HEK293 (cell line): ENCODE data around the gene CISD2.

Experiments
- CTCF ChIA-PET: fragments of 350-600 bp; formaldehyde crosslinking; extraction: SDS; loops from one replicate; lab custom pipeline; 2021; ENCODE audit warnings: antibody characterized with exemption; lab: Yijun Ruan, JAX
- POLR2A ChIA-PET: fragments of 300-600 bp; formaldehyde crosslinking; extraction: SDS; loops from one replicate; lab custom pipeline; 2020; ENCODE audit warnings: antibody characterized with exemption, inconsistent platforms; lab: Yijun Ruan, JAX
- H3K27ac ChIP-seq: fragments of 200-500 bp; sonication (Bioruptor generic); 2 replicates; pipeline ENCODE4 v1.5.1; 2014; ENCODE audit warnings: low read depth, low read length, control low read depth, inconsistent platforms; ENCODE audit errors: extremely low read depth
- H3K36me3 ChIP-seq, 2 experiments: fragments of 200-500 bp in 1 of 2; sonication (Bioruptor generic) in 1 of 2; 1 replicate in 1 of 2; 2 replicates in 1 of 2; pipeline ENCODE4 v1.5.1; 2014 to 2017; ENCODE audit warnings: inconsistent platforms in 2 of 2, low read length in 2 of 2; ENCODE audit not compliant: control insufficient read depth in 2 of 2, insufficient read depth in 1 of 2
- H3K4me1 ChIP-seq: fragments of 200-500 bp; sonication (Bioruptor generic); 2 replicates; pipeline ENCODE4 v1.5.1; 2014; ENCODE audit warnings: mild to moderate bottlenecking, low read length, inconsistent platforms; ENCODE audit not compliant: control insufficient read depth, insufficient read depth
- H3K4me3 ChIP-seq: 2 replicates; pipeline ENCODE4 v1.5.1; 2011; ENCODE audit warnings: low read depth, mild to moderate bottlenecking, control low read depth, low read length, moderate library complexity
- H3K9me3 ChIP-seq: fragments of 200-500 bp; sonication (Bioruptor generic); 2 replicates; pipeline ENCODE4 v1.5.1; 2014; ENCODE audit warnings: low read depth, low read length, inconsistent platforms; ENCODE audit not compliant: control insufficient read depth, insufficient read depth
- BCL11B ChIP-seq: fragments of 450-650 bp; formaldehyde crosslinking; IDR thresholded peaks from 2 replicates; pipeline ENCODE4 v1.5.1; 2016; ENCODE audit warnings: low read depth, missing biosample characterization, missing genetic modification characterization
- HOXA7 ChIP-seq: sonication (generic); formaldehyde crosslinking; IDR thresholded peaks from 2 replicates; pipeline ENCODE4 v1.8.1; 2022; ENCODE audit warnings: missing genetic modification reagents, borderline replicate concordance
- HOXD13 ChIP-seq: sonication (generic); formaldehyde crosslinking; IDR thresholded peaks from 2 replicates; pipeline ENCODE4 v1.8.0; 2022; ENCODE audit warnings: missing genetic modification reagents, borderline replicate concordance
- KLF1 ChIP-seq: fragments of 450-650 bp; formaldehyde crosslinking; IDR thresholded peaks from 2 replicates; pipeline ENCODE4 v1.5.1; 2016; ENCODE audit warnings: missing biosample characterization, missing genetic modification characterization
- MEIS1 ChIP-seq: sonication (generic); formaldehyde crosslinking; IDR thresholded peaks from 2 replicates; pipeline ENCODE4 v1.8.1; 2022; ENCODE audit warnings: missing genetic modification reagents, mild to moderate bottlenecking, borderline replicate concordance
- OVOL3 ChIP-seq: fragments of 450-650 bp; formaldehyde crosslinking; IDR thresholded peaks from 2 replicates; pipeline ENCODE4 v1.5.1; 2016; ENCODE audit warnings: missing biosample characterization, missing genetic modification characterization
- ZNF155 ChIP-seq: fragments of 450-650 bp; formaldehyde crosslinking; IDR thresholded peaks from 2 replicates; pipeline ENCODE4 v1.5.1; 2016; ENCODE audit warnings: missing biosample characterization, missing genetic modification characterization
- ZNF174 ChIP-seq: fragments of 450-650 bp; formaldehyde crosslinking; IDR thresholded peaks from 2 replicates; pipeline ENCODE4 v1.5.0; 2017; ENCODE audit warnings: missing biosample characterization, mild to moderate bottlenecking, missing genetic modification characterization
- ZNF335 ChIP-seq: fragments of 450-650 bp; formaldehyde crosslinking; conservative IDR thresholded peaks from 2 replicates; pipeline ENCODE4 v1.5.1; 2016; ENCODE audit warnings: missing biosample characterization, missing genetic modification characterization
- ZNF48 ChIP-seq: fragments of 450-650 bp; formaldehyde crosslinking; IDR thresholded peaks from 2 replicates; pipeline ENCODE4 v1.5.1; 2016; ENCODE audit warnings: missing biosample characterization, missing genetic modification characterization
- ZNF514 ChIP-seq: fragments of 450-650 bp; formaldehyde crosslinking; IDR thresholded peaks from 2 replicates; pipeline ENCODE4 v1.5.1; 2016; ENCODE audit warnings: missing biosample characterization, missing genetic modification characterization
- ZNF529 ChIP-seq: fragments of 450-650 bp; formaldehyde crosslinking; IDR thresholded peaks from 2 replicates; pipeline ENCODE4 v1.5.1; 2017; ENCODE audit warnings: missing genetic modification characterization, missing biosample characterization; ENCODE audit not compliant: insufficient replicate concordance
- ZNF530 ChIP-seq: fragments of 450-650 bp; formaldehyde crosslinking; IDR thresholded peaks from 2 replicates; pipeline ENCODE4 v1.5.1; 2016; ENCODE audit warnings: low read depth, missing biosample characterization, missing genetic modification characterization
- ZNF549 ChIP-seq: fragments of 450-650 bp; IDR thresholded peaks from 2 replicates; pipeline ENCODE4 v1.5.1; 2018; ENCODE audit warnings: missing biosample characterization, missing genetic modification characterization, mild to moderate bottlenecking, inconsistent platforms, moderate library complexity
- ZNF555 ChIP-seq: fragments of 450-650 bp; formaldehyde crosslinking; conservative IDR thresholded peaks from 2 replicates; pipeline ENCODE4 v1.5.1; 2017; ENCODE audit warnings: missing biosample characterization, mild to moderate bottlenecking, missing genetic modification characterization, inconsistent platforms
- ZNF654 ChIP-seq: fragments of 450-650 bp; formaldehyde crosslinking; IDR thresholded peaks from 2 replicates; pipeline ENCODE4 v1.5.1; 2016; ENCODE audit warnings: low read depth, missing biosample characterization, missing genetic modification characterization
- ZNF664 ChIP-seq: fragments of 450-650 bp; formaldehyde crosslinking; IDR thresholded peaks from 2 replicates; pipeline ENCODE4 v1.5.1; 2016; ENCODE audit warnings: missing biosample characterization, missing genetic modification characterization
- ZNF791 ChIP-seq: fragments of 450-650 bp; formaldehyde crosslinking; IDR thresholded peaks from 2 replicates; pipeline ENCODE4 v1.5.1; 2016; ENCODE audit warnings: missing biosample characterization, missing genetic modification characterization
- ZNF830 ChIP-seq: fragments of 450-650 bp; IDR thresholded peaks from 2 replicates; pipeline ENCODE4 v1.5.0; 2018; ENCODE audit warnings: missing biosample characterization, missing genetic modification characterization, low read depth, mild to moderate bottlenecking, moderate library complexity
- ZNF843 ChIP-seq: fragments of 450-650 bp; formaldehyde crosslinking; IDR thresholded peaks from 2 replicates; pipeline ENCODE4 v1.5.1; 2016; ENCODE audit warnings: missing biosample characterization, missing genetic modification characterization
- TF ChIP-seq, protein P1 (sequence below): fragments of 450-650 bp; formaldehyde crosslinking; IDR thresholded peaks from 2 replicates; pipeline ENCODE4 v1.5.1; 2016; ENCODE audit warnings: missing biosample characterization, missing genetic modification characterization
- TF ChIP-seq, protein P2 (sequence below): fragments of 450-650 bp; formaldehyde crosslinking; IDR thresholded peaks from 2 replicates; pipeline ENCODE4 v1.5.1; 2016; ENCODE audit warnings: missing biosample characterization, missing genetic modification characterization
- TF ChIP-seq, protein P3 (sequence below): fragments of 450-650 bp; formaldehyde crosslinking; conservative IDR thresholded peaks from 2 replicates; pipeline ENCODE4 v1.5.1; 2016; ENCODE audit warnings: low read depth, missing biosample characterization, missing genetic modification characterization
- TF ChIP-seq, protein P4 (sequence below): fragments of 450-650 bp; formaldehyde crosslinking; IDR thresholded peaks from 2 replicates; pipeline ENCODE4 v1.5.1; 2016; ENCODE audit warnings: missing biosample characterization, missing genetic modification characterization
- TF ChIP-seq, protein P5 (sequence below): fragments of 450-650 bp; IDR thresholded peaks from 2 replicates; pipeline ENCODE4 v1.5.1; 2018; ENCODE audit warnings: missing biosample characterization, mild to moderate bottlenecking, missing genetic modification characterization
- TF ChIP-seq, protein P6 (sequence below): fragments of 450-650 bp; formaldehyde crosslinking; IDR thresholded peaks from 2 replicates; pipeline ENCODE4 v1.5.1; 2017; ENCODE audit warnings: missing biosample characterization, missing genetic modification characterization

The CISD2 gene

DNA sequence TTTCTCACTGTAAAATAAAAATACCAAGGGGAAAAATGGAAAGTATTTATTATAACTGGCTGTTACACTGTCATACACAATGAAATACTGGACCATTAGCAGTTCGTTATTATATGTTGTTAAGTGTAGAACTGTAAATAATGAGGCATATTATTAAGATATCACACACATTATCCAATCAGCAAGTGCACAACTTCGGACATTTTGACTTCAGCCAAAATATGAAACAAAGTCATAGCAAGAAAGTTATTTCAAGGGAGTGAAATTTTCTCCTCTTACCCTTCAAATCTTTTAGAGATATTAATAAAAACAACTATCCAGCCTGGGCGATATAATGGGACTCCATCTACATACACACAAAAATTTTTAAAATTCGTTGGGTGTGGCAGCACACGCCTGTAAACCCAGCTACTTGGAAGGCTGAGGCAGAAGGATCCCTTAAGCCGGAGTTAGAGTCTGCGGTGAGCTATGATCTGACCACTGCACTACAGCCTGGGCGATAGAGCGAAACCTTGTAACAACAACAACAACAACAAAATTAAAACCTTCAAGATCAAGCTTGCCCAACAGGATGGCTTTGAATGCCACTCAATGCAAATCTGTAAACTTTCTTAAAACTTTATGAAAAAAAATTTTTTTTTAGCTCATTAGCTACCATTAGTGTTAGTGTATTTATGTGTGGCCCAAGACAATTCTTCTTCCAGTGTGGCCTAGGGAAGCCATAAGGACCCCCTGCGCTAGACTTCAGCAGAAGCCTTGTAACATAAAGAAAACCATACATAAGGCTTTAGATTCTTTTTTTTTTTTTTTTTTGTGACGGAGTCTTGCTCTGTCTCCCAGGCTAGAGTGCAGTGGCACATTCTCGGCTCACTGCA lies 1.3 kb upstream of the CISD2 start:
- CTCF ChIA-PET: interaction anchor here (0.7 kb wide), 1 partner anchor 571 kb away, joined by 3 read pairs; no protein-coding TSS in a partner anchor
- POLR2A ChIA-PET: interaction anchor here (0.7 to 2.4 kb wide), 2 partner anchors 40 kb away, joined by 3 to 61 read pairs; partner anchors contain the start of gene UBE2D3
- TF ChIP-seq ZNF48 (tag by site-specific recombination): no peak
- TF ChIP-seq ZNF155 (tag by site-specific recombination): no peak
- no peak for TF ChIP-seq MEIS1
- TF ChIP-seq ZNF549 (tag by site-specific recombination): no peak
- TF ChIP-seq, protein P1, sequence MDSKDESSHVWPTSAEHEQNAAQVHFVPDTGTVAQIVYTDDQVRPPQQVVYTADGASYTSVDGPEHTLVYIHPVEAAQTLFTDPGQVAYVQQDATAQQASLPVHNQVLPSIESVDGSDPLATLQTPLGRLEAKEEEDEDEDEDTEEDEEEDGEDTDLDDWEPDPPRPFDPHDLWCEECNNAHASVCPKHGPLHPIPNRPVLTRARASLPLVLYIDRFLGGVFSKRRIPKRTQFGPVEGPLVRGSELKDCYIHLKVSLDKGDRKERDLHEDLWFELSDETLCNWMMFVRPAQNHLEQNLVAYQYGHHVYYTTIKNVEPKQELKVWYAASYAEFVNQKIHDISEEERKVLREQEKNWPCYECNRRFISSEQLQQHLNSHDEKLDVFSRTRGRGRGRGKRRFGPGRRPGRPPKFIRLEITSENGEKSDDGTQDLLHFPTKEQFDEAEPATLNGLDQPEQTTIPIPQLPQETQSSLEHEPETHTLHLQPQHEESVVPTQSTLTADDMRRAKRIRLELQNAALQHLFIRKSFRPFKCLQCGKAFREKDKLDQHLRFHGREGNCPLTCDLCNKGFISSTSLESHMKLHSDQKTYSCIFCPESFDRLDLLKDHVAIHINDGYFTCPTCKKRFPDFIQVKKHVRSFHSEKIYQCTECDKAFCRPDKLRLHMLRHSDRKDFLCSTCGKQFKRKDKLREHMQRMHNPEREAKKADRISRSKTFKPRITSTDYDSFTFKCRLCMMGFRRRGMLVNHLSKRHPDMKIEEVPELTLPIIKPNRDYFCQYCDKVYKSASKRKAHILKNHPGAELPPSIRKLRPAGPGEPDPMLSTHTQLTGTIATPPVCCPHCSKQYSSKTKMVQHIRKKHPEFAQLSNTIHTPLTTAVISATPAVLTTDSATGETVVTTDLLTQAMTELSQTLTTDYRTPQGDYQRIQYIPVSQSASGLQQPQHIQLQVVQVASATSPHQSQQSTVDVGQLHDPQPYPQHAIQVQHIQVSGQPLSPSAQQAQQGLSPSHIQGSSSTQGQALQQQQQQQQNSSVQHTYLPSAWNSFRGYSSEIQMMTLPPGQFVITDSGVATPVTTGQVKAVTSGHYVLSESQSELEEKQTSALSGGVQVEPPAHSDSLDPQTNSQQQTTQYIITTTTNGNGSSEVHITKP (tag by site-specific recombination): no peak
- TF ChIP-seq, protein P2, sequence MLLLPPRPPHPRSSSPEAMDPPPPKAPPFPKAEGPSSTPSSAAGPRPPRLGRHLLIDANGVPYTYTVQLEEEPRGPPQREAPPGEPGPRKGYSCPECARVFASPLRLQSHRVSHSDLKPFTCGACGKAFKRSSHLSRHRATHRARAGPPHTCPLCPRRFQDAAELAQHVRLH (tag by site-specific recombination): no peak
- no peak for TF ChIP-seq ZNF555 (tag by site-specific recombination)
- TF ChIP-seq, protein P3, sequence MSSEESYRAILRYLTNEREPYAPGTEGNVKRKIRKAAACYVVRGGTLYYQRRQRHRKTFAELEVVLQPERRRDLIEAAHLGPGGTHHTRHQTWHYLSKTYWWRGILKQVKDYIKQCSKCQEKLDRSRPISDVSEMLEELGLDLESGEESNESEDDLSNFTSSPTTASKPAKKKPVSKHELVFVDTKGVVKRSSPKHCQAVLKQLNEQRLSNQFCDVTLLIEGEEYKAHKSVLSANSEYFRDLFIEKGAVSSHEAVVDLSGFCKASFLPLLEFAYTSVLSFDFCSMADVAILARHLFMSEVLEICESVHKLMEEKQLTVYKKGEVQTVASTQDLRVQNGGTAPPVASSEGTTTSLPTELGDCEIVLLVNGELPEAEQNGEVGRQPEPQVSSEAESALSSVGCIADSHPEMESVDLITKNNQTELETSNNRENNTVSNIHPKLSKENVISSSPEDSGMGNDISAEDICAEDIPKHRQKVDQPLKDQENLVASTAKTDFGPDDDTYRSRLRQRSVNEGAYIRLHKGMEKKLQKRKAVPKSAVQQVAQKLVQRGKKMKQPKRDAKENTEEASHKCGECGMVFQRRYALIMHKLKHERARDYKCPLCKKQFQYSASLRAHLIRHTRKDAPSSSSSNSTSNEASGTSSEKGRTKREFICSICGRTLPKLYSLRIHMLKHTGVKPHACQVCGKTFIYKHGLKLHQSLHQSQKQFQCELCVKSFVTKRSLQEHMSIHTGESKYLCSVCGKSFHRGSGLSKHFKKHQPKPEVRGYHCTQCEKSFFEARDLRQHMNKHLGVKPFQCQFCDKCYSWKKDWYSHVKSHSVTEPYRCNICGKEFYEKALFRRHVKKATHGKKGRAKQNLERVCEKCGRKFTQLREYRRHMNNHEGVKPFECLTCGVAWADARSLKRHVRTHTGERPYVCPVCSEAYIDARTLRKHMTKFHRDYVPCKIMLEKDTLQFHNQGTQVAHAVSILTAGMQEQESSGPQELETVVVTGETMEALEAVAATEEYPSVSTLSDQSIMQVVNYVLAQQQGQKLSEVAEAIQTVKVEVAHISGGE (tag by site-specific recombination): no peak
- TF ChIP-seq ZNF335 (tag by site-specific recombination): peak; percentile 78
- TF ChIP-seq ZNF791 (tag by site-specific recombination): no peak
- TF ChIP-seq, protein P4, sequence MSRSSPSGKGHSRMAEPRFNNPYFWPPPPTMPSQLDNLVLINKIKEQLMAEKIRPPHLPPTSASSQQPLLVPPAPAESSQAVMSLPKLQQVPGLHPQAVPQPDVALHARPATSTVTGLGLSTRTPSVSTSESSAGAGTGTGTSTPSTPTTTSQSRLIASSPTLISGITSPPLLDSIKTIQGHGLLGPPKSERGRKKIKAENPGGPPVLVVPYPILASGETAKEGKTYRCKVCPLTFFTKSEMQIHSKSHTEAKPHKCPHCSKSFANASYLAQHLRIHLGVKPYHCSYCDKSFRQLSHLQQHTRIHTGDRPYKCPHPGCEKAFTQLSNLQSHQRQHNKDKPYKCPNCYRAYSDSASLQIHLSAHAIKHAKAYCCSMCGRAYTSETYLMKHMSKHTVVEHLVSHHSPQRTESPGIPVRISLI (tag by site-specific recombination): peak; percentile 82
- no peak for TF ChIP-seq ZNF174
- no peak for TF ChIP-seq OVOL3 (tag by site-specific recombination)
- TF ChIP-seq ZNF843 (tag by site-specific recombination): no peak
- no peak for TF ChIP-seq ZNF514
- no peak for TF ChIP-seq ZNF530 (tag by site-specific recombination)
- no peak for TF ChIP-seq BCL11B (tag by site-specific recombination)
- TF ChIP-seq ZNF654 (tag by site-specific recombination): no peak
- TF ChIP-seq ZNF664 (tag by site-specific recombination): no peak
- TF ChIP-seq, protein P5, sequence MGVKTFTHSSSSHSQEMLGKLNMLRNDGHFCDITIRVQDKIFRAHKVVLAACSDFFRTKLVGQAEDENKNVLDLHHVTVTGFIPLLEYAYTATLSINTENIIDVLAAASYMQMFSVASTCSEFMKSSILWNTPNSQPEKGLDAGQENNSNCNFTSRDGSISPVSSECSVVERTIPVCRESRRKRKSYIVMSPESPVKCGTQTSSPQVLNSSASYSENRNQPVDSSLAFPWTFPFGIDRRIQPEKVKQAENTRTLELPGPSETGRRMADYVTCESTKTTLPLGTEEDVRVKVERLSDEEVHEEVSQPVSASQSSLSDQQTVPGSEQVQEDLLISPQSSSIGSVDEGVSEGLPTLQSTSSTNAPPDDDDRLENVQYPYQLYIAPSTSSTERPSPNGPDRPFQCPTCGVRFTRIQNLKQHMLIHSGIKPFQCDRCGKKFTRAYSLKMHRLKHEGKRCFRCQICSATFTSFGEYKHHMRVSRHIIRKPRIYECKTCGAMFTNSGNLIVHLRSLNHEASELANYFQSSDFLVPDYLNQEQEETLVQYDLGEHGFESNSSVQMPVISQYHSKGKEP (tag by site-specific recombination): no peak
- TF ChIP-seq HOXD13 (CRISPR knock-in tag): no peak
- TF ChIP-seq KLF1: no peak
- no peak for TF ChIP-seq ZNF830 (tag by site-specific recombination)
- TF ChIP-seq, protein P6, sequence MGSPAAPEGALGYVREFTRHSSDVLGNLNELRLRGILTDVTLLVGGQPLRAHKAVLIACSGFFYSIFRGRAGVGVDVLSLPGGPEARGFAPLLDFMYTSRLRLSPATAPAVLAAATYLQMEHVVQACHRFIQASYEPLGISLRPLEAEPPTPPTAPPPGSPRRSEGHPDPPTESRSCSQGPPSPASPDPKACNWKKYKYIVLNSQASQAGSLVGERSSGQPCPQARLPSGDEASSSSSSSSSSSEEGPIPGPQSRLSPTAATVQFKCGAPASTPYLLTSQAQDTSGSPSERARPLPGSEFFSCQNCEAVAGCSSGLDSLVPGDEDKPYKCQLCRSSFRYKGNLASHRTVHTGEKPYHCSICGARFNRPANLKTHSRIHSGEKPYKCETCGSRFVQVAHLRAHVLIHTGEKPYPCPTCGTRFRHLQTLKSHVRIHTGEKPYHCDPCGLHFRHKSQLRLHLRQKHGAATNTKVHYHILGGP (tag by site-specific recombination): no peak
- TF ChIP-seq HOXA7: no peak
- no peak for TF ChIP-seq ZNF529

More for the DNA sequence above, 1.3 kb upstream of the CISD2 start:
- Histone ChIP-seq H3K4me1 (no peaks in the 10 kb centered on the region), H3K9me3 (no peaks in the 10 kb centered on the region), H3K4me3 (no peak overlapping the region), H3K36me3 (no peaks in the 10 kb centered on the region), H3K27ac (peak overlapping the region; percentile 9; the same call in 1 of the 2 replicates)
